Fibroblast of lung (primary cell): ENCODE data around the gene PCMT1. TPM values are rescaled to one million over a fixed set of nuclear protein-coding genes. Genes with fewer than 3 reads are reported as not detected.
A peak's percentile ranks its signal among the peaks of the same experiment; 100 is the strongest.

Experiments used
- DNase-seq, 2 donors: peaks; one replicate each; pipeline versions ENCODE4 v3.0.0 to v3.0.0-alpha.2; 2010; ENCODE audit warnings: low read depth in 2 of 2
- H2AFZ ChIP-seq: 2 replicates; pipeline ENCODE4 v1.5.1; 2012; ENCODE audit warnings: low read length, control low read depth, inconsistent platforms
- H3K27ac ChIP-seq: 2 replicates; pipeline ENCODE4 v1.5.1; 2011; ENCODE audit warnings: low read length, control low read depth; ENCODE audit not compliant: insufficient read depth
- H3K27me3 ChIP-seq: 2 replicates; pipeline ENCODE4 v1.5.1; 2011; ENCODE audit warnings: mild to moderate bottlenecking, low read length; ENCODE audit not compliant: control insufficient read depth, insufficient read depth
- H3K36me3 ChIP-seq: 2 replicates; pipeline ENCODE4 v1.5.1; 2011; ENCODE audit warnings: low read length; ENCODE audit not compliant: control insufficient read depth, insufficient read depth
- H3K4me1 ChIP-seq: 2 replicates; pipeline ENCODE4 v1.5.1; 2011; ENCODE audit warnings: low read length; ENCODE audit not compliant: control insufficient read depth, insufficient read depth; ENCODE audit errors: extremely low read depth
- H3K4me2 ChIP-seq: 2 replicates; pipeline ENCODE4 v1.5.1; 2011; ENCODE audit warnings: low read length, control low read depth; ENCODE audit not compliant: insufficient read depth; ENCODE audit errors: extremely low read depth
- H3K4me3 ChIP-seq, 4 experiments: fragments of 200-600 bp in 1 of 4; sonication (generic) in 1 of 4; replicated peaks in 1 of 4; 2 replicates each; pipeline ENCODE4 v1.5.1; 2011 to 2016; ENCODE audit warnings: low read length in 4 of 4, low read depth in 3 of 4, mild to moderate bottlenecking in 3 of 4, control low read depth in 2 of 4, inconsistent platforms in 1 of 4, mixed read lengths in 1 of 4; ENCODE audit not compliant: insufficient read depth in 1 of 4; ENCODE audit errors: control extremely low read depth in 1 of 4
- H3K79me2 ChIP-seq: 2 replicates; pipeline ENCODE4 v1.5.1; 2012; ENCODE audit warnings: mild to moderate bottlenecking, low read length, inconsistent platforms; ENCODE audit not compliant: control insufficient read depth, insufficient read depth
- H3K9ac ChIP-seq: 2 replicates; pipeline ENCODE4 v1.5.1; 2011; ENCODE audit warnings: mild to moderate bottlenecking, low read length, control low read depth; ENCODE audit not compliant: insufficient read depth
- H3K9me3 ChIP-seq: 2 replicates; pipeline ENCODE4 v1.5.1; 2012; ENCODE audit warnings: low read depth, low read length; ENCODE audit not compliant: control insufficient read depth, insufficient read depth
- H4K20me1 ChIP-seq: 2 replicates; pipeline ENCODE4 v1.5.1; 2011; ENCODE audit warnings: low read length; ENCODE audit not compliant: control insufficient read depth, insufficient read depth; ENCODE audit errors: extremely low read depth
- EZH2 ChIP-seq: IDR thresholded peaks from 2 replicates; pipeline ENCODE4 v1.5.1; 2012; ENCODE audit warnings: low read length, control low read depth, mild to moderate bottlenecking; ENCODE audit errors: missing control alignments
- polyA plus RNA-seq, 2 donors: library from polyadenylated mRNA; depleted of rRNA in 1 of 2; stranded (reverse) in 1 of 2; unstranded in 1 of 2; fragments of >200 nt; gene quantifications; 2 replicates each; pipeline ENCODE4 v1.2.1, GENCODE V29; 2011 to 2012; ENCODE audit warnings: missing spikeins in 1 of 2
- total RNA-seq: library from RNA; depleted of rRNA; stranded (reverse); fragments of >200 nt; gene quantifications from 2 replicates; pipeline ENCODE4 v1.2.1, GENCODE V29; 2014
- TF ChIP-seq, protein P1 (sequence below), 2 donors: IDR thresholded peaks in 1 of 2; conservative IDR thresholded peaks in 1 of 2; 1 replicate in 1 of 2; 2 replicates in 1 of 2; pipeline ENCODE4 v1.5.1; 2011 to 2012; ENCODE audit warnings: low read length in 2 of 2, control low read depth in 1 of 2, inconsistent platforms in 1 of 2, low read depth in 1 of 2, mild to moderate bottlenecking in 1 of 2

PCMT1 gene
- total and polyA plus RNA-seq, 2 donors (not counting 1 experiment from before 2014, with no cell fraction given), result 81.3 to 172 TPM

DNA sequence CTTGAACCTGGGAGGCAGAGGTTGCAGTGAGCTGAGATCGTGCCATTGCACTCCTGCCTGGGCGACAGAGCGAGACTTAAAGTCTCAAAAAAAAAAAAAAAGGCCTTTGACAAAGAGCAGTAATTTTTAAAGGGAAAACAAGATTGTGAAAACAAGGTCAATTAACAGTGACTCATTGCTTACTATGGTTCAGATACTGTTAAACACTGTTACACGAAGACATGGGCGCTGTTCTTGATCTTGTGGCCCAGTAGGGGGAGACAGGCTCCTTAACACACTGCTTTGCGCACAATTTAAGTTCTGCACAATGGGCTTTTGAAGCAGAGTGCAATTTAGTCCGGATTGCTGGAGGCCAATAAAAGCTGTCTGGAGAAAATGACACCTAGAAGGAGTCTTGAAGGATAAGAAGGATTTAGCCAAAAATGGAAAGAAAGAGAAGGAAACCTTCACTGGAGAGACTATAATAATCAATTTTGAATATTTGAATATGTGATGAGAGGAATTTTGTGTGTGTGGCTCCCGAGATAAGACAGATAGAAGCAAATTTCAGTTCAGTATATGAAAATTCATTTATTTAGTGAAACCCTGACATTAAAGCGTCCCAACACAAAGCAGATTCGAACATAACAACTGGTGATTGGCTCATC, 25.6 kb upstream of the PCMT1 start:
- Histone ChIP-seq H3K36me3 (peaks cover 4% of the 10 kb centered on the region), H3K9ac (no peak overlapping the region), H3K9me3 (no peaks in the 10 kb centered on the region), H3K4me3 (no peak overlapping the region), H2AFZ (no peak overlapping the region), H3K79me2 (no peaks in the 10 kb centered on the region), H3K4me2 (no peak overlapping the region), H3K4me1 (no peaks in the 10 kb centered on the region), H3K27me3 (no peaks in the 10 kb centered on the region), H3K27ac (no peak overlapping the region), H4K20me1 (no peaks in the 10 kb centered on the region)
- DNase-seq, result peak; percentile 72 to 84
- TF ChIP-seq, protein P1, sequence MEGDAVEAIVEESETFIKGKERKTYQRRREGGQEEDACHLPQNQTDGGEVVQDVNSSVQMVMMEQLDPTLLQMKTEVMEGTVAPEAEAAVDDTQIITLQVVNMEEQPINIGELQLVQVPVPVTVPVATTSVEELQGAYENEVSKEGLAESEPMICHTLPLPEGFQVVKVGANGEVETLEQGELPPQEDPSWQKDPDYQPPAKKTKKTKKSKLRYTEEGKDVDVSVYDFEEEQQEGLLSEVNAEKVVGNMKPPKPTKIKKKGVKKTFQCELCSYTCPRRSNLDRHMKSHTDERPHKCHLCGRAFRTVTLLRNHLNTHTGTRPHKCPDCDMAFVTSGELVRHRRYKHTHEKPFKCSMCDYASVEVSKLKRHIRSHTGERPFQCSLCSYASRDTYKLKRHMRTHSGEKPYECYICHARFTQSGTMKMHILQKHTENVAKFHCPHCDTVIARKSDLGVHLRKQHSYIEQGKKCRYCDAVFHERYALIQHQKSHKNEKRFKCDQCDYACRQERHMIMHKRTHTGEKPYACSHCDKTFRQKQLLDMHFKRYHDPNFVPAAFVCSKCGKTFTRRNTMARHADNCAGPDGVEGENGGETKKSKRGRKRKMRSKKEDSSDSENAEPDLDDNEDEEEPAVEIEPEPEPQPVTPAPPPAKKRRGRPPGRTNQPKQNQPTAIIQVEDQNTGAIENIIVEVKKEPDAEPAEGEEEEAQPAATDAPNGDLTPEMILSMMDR (conservative IDR thresholded peaks at IDR 0.05 in 1 of 2, IDR thresholded peaks at IDR 0.05 in 1 of 2; ENCODE audit: low read depth in 1 of 2, low read length in 2 of 2), result peak; percentile 90 to 92
- TF ChIP-seq EZH2, result no peak

DNA sequence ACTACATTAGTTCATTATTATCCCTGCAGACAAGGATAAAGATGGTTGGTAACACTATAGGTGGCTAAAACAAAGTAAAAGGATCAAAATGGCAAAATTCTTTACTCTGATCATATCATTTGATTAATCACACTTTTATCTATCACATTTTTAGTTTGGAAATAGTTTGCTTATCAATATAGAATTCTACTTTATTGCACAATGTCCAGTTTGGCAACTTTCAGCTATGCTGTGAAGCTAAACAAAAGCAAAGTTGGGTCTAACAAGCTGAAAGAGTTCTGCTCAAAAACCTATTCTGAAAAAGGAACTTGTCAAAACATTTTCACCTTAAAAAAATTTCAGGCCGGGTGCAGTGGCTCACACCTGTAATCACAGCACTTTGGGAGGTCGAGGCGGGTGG, 23.8 kb upstream of the PCMT1 start:
- Histone ChIP-seq H3K4me1 (no peaks in the 10 kb centered on the region), H3K9ac (no peak overlapping the region), H3K4me3 (no peak overlapping the region), H3K9me3 (no peaks in the 10 kb centered on the region), H2AFZ (no peak overlapping the region), H3K4me2 (no peak overlapping the region), H3K36me3 (peaks cover 7% of the 10 kb centered on the region), H3K27ac (no peak overlapping the region), H3K27me3 (no peaks in the 10 kb centered on the region), H3K79me2 (no peaks in the 10 kb centered on the region), H4K20me1 (no peaks in the 10 kb centered on the region)
- TF ChIP-seq, protein P1 (conservative IDR thresholded peaks at IDR 0.05 in 1 of 2, IDR thresholded peaks at IDR 0.05 in 1 of 2; ENCODE audit: low read depth in 1 of 2, low read length in 2 of 2), result no peak
- DNase-seq, result no peak

DNA sequence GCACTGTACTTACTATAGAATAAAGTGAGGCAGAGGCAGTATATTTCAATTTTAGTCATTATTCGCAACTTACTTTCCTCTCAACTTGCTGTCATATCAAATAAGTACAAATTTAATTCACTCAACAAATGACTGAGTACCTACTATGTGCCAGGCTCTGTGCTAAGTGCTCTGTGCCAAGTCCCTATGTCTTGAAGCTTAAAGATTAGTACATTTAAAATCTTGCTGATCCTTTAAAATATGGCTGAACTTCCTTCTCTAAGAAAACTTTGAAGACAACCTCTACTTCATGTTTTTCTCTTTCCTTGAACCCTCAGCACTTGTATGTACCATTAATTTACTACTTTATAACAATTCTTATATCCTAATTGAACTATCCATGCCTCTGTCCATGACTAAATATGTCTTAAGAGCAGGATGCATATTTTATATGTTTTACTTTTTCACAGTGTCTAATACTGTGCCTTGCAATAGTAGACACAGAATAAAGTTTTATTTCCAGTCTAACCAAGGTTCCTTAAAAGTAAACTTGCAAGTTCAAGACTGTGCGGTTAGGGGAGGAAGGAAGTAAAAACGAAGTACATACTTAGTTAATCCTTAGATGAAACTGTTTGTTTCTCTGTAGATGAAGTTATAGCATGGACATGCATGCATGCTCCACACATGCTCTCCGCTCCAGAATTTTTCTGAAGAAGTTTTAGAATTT, 21.6 kb upstream of the PCMT1 start:
- Histone ChIP-seq H3K79me2 (no peaks in the 10 kb centered on the region), H3K9ac (no peak overlapping the region), H2AFZ (no peak overlapping the region), H3K27me3 (no peaks in the 10 kb centered on the region), H3K4me1 (no peaks in the 10 kb centered on the region), H3K27ac (no peak overlapping the region), H3K4me3 (no peak overlapping the region), H3K9me3 (no peaks in the 10 kb centered on the region), H3K4me2 (no peak overlapping the region), H4K20me1 (no peaks in the 10 kb centered on the region), H3K36me3 (peaks cover 10% of the 10 kb centered on the region)
- TF ChIP-seq EZH2, result no peak
- TF ChIP-seq, protein P1 (conservative IDR thresholded peaks at IDR 0.05 in 1 of 2, IDR thresholded peaks at IDR 0.05 in 1 of 2; ENCODE audit: low read depth in 1 of 2, low read length in 2 of 2), result no peak
- DNase-seq, result no peak
